ENCODE results near the gene HKDC1. TPM values are rescaled to one million over a fixed set of nuclear protein-coding genes. Genes with fewer than 3 reads are reported as not detected.

Gene HKDC1
- polyA plus RNA-seq, 1 of the 3 experiments (the other 2 are of a cell fraction), result 0.10 TPM

DNA sequence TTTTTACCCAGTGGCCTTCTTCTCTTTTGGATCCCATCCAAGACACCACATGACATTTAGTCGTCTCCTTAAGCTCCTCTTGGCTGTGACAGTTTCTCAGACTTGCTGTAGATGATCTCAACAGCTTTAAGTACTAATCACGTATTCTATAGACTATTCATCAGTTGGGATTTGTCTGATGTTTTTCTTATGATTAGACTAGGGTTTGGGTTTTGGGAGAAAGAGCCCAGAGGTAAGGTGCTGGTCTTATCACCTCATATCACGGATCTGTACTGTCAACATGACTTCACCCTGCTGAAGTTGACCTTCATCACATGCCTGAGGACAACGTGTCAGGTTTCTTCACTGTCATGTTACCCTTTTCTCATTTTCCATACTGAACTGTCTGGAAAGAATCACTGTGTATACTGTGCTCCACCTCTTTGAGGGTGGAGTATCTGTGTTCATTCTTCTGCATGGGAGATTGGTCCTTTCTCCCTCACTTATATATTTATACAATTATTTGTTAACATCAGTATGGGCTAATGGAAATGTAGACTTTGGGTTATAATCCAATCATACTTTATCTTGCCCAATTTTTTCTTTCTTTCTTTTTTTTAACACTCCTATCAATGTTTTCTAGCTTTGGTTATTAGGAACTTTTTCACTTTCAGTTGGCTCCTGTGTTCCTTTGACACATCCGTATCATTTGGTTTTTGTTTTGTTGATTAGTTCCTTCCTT is 6.4 kb upstream of the HKDC1 start:
- Histone ChIP-seq H3K27ac (ENCODE audit: low read depth in 2 of 2, low read length in 1 of 2) (no peak overlapping the region), H3K79me2 (ENCODE audit: insufficient read depth) (no peaks in the 10 kb centered on the region), H3K9ac (no peak overlapping the region), H3K4me3 (ENCODE audit: low read depth in 2 of 2, low read length in 1 of 2) (no peak overlapping the region), H3K4me1 (ENCODE audit: control insufficient read depth in 1 of 2, insufficient read depth in 2 of 2, low read depth in 1 of 2, low read length in 1 of 2) (peaks cover 0 to 19% of the 10 kb centered on the region in 2 experiments; a peak in 1 of 4 replicates), H3K9me2 (no peaks in the 10 kb centered on the region), H4K20me1 (ENCODE audit: insufficient read depth) (no peaks in the 10 kb centered on the region), H2AFZ (ENCODE audit: low read depth) (no peak overlapping the region), H3K27me3 (ENCODE audit: insufficient read depth) (no peaks in the 10 kb centered on the region), H3K9me3 (no peaks in the 10 kb centered on the region), H3F3A (replicated peaks; ENCODE audit: insufficient read depth) (no peaks in the 10 kb centered on the region), H3K4me2 (no peak overlapping the region), H3K36me3 (replicated peaks in 1 of 2; ENCODE audit: control insufficient read depth in 1 of 2, insufficient read depth in 2 of 2, low read length in 1 of 2) (peaks cover 0 to 7% of the 10 kb centered on the region in 2 experiments)
- ChIA-PET POLR2A (no interaction called here), CTCF (interaction anchor here (0.6 to 0.8 kb wide), 3 partner anchors 12 to 748 kb away, joined by 3 to 4 read pairs (median 3); no protein-coding TSS in a partner anchor)
- no peak for TF ChIP-seq MXI1 (IDR thresholded peaks at IDR 0.05; ENCODE audit: low read depth, low read length)
- TF ChIP-seq SIN3A (IDR thresholded peaks at IDR 0.05; ENCODE audit: borderline replicate concordance, low read depth, low read length), result no peak
- no peak for TF ChIP-seq MEF2A (IDR thresholded peaks at IDR 0.05; ENCODE audit: borderline replicate concordance, low read depth)
- TF ChIP-seq, protein P1, sequence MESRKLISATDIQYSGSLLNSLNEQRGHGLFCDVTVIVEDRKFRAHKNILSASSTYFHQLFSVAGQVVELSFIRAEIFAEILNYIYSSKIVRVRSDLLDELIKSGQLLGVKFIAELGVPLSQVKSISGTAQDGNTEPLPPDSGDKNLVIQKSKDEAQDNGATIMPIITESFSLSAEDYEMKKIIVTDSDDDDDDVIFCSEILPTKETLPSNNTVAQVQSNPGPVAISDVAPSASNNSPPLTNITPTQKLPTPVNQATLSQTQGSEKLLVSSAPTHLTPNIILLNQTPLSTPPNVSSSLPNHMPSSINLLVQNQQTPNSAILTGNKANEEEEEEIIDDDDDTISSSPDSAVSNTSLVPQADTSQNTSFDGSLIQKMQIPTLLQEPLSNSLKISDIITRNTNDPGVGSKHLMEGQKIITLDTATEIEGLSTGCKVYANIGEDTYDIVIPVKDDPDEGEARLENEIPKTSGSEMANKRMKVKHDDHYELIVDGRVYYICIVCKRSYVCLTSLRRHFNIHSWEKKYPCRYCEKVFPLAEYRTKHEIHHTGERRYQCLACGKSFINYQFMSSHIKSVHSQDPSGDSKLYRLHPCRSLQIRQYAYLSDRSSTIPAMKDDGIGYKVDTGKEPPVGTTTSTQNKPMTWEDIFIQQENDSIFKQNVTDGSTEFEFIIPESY (IDR thresholded peaks at IDR 0.05; ENCODE audit: borderline replicate concordance, low read depth), result no peak
- no peak for TF ChIP-seq RAD21 (IDR thresholded peaks at IDR 0.05; ENCODE audit: low read length)
- no peak for TF ChIP-seq EP300 (IDR thresholded peaks at IDR 0.05; ENCODE audit: borderline replicate concordance in 1 of 2, low read depth in 1 of 2, low read length in 1 of 2)
- TF ChIP-seq, protein P2, sequence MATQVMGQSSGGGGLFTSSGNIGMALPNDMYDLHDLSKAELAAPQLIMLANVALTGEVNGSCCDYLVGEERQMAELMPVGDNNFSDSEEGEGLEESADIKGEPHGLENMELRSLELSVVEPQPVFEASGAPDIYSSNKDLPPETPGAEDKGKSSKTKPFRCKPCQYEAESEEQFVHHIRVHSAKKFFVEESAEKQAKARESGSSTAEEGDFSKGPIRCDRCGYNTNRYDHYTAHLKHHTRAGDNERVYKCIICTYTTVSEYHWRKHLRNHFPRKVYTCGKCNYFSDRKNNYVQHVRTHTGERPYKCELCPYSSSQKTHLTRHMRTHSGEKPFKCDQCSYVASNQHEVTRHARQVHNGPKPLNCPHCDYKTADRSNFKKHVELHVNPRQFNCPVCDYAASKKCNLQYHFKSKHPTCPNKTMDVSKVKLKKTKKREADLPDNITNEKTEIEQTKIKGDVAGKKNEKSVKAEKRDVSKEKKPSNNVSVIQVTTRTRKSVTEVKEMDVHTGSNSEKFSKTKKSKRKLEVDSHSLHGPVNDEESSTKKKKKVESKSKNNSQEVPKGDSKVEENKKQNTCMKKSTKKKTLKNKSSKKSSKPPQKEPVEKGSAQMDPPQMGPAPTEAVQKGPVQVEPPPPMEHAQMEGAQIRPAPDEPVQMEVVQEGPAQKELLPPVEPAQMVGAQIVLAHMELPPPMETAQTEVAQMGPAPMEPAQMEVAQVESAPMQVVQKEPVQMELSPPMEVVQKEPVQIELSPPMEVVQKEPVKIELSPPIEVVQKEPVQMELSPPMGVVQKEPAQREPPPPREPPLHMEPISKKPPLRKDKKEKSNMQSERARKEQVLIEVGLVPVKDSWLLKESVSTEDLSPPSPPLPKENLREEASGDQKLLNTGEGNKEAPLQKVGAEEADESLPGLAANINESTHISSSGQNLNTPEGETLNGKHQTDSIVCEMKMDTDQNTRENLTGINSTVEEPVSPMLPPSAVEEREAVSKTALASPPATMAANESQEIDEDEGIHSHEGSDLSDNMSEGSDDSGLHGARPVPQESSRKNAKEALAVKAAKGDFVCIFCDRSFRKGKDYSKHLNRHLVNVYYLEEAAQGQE (IDR thresholded peaks at IDR 0.05; ENCODE audit: low read depth, low read length), result no peak
- DNase-seq, result no peak
- 70% methylated on average over 5 of the region's 5 CpGs for WGBS (ENCODE audit: low lambda C conversion rate)

DNA sequence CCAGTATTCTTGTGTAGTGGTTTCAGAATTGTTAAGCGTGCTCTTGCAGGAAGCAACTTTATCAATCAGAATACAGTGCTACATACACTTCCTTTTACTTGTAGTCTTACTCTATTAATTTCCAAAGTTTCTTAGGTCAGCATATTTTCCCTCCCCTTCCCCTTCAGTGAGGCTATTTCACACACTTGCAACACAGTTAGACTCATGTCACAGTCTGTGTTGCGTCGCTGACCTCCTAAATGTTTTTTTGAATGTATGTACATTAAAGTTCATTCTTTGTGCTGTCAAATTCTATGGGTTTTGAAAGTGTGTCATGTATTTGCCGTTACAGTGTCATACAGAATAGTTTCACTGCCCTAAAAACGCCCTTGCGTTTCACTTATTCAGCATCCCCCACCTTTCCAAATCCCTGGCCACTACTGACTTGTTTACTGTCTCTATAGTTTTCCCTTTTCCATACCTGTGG is 5.4 kb upstream of the HKDC1 start:
- H3K4me2 ChIP-seq, result no peak overlapping the region
- H3K4me1 ChIP-seq (ENCODE audit: control insufficient read depth in 1 of 2, insufficient read depth in 2 of 2, low read depth in 1 of 2, low read length in 1 of 2), result peaks cover 0 to 19% of the 10 kb centered on the region in 2 experiments; a peak in 1 of 4 replicates
- H3K36me3 ChIP-seq (replicated peaks in 1 of 2; ENCODE audit: control insufficient read depth in 1 of 2, insufficient read depth in 2 of 2, low read length in 1 of 2), result no peaks in the 10 kb centered on the region
- H3K9me2 ChIP-seq, result no peaks in the 10 kb centered on the region
- POLR2A ChIA-PET, result no interaction called here
- no peaks in the 10 kb centered on the region for H3K79me2 ChIP-seq (ENCODE audit: insufficient read depth)
- CTCF ChIA-PET, result interaction anchor here (0.8 to 1.0 kb wide), 2 partner anchors 11 to 301 kb away, joined by 3 read pairs; no protein-coding TSS in a partner anchor
- TF ChIP-seq, protein P1 (IDR thresholded peaks at IDR 0.05; ENCODE audit: borderline replicate concordance, low read depth), result no peak
- TF ChIP-seq, protein P3, sequence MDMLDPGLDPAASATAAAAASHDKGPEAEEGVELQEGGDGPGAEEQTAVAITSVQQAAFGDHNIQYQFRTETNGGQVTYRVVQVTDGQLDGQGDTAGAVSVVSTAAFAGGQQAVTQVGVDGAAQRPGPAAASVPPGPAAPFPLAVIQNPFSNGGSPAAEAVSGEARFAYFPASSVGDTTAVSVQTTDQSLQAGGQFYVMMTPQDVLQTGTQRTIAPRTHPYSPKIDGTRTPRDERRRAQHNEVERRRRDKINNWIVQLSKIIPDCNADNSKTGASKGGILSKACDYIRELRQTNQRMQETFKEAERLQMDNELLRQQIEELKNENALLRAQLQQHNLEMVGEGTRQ (IDR thresholded peaks at IDR 0.05; ENCODE audit: borderline replicate concordance, low read depth, low read length), result no peak
- TF ChIP-seq, protein P4, sequence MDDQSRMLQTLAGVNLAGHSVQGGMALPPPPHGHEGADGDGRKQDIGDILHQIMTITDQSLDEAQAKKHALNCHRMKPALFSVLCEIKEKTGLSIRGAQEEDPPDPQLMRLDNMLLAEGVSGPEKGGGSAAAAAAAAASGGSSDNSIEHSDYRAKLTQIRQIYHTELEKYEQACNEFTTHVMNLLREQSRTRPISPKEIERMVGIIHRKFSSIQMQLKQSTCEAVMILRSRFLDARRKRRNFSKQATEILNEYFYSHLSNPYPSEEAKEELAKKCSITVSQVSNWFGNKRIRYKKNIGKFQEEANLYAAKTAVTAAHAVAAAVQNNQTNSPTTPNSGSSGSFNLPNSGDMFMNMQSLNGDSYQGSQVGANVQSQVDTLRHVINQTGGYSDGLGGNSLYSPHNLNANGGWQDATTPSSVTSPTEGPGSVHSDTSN (IDR thresholded peaks at IDR 0.05), result no peak
- TF ChIP-seq GABPA (IDR thresholded peaks at IDR 0.05; ENCODE audit: low read depth) (no peak), RAD21 (IDR thresholded peaks at IDR 0.05; ENCODE audit: low read length) (no peak)
- no peaks in the 10 kb centered on the region for H3K27me3 ChIP-seq (ENCODE audit: insufficient read depth)
- no peak for DNase-seq
- H3K4me3 ChIP-seq (ENCODE audit: low read depth in 2 of 2, low read length in 1 of 2), result no peak overlapping the region
- WGBS (ENCODE audit: low lambda C conversion rate), result 96% methylated on average over 6 of the region's 6 CpGs
- no peak overlapping the region for H2AFZ ChIP-seq (ENCODE audit: low read depth)
- H3F3A ChIP-seq (replicated peaks; ENCODE audit: insufficient read depth), result no peaks in the 10 kb centered on the region
- no peaks in the 10 kb centered on the region for H3K9me3 ChIP-seq
- no peak overlapping the region for H3K9ac ChIP-seq
- no peak overlapping the region for H3K27ac ChIP-seq (ENCODE audit: low read depth in 2 of 2, low read length in 1 of 2)
- H4K20me1 ChIP-seq (ENCODE audit: insufficient read depth), result no peaks in the 10 kb centered on the region

Measured in SK-N-SH (cell line).